SU-DHL-6 (cell line): ENCODE measurements around the gene PYGB.
"Not testable (repeated sequence)": the region's sequence is repeated elsewhere in the genome, so short reads cannot be mapped to it uniquely, and the experiment has no call there.

Experiments
- H2AFZ ChIP-seq: fragments of 200-600 bp; sonication (generic); 2 replicates; pipeline ENCODE4 v1.6.1; 2014; ENCODE audit warnings: low read depth, mild to moderate bottlenecking, moderate library complexity, mixed read lengths, antibody characterized with exemption, low read length; ENCODE audit not compliant: severe bottlenecking
- H3F3A ChIP-seq: fragments of 200-600 bp; shearing (Covaris generic); 2 replicates; pipeline ENCODE4 v1.6.0; 2016; ENCODE audit warnings: antibody characterized with exemption, mild to moderate bottlenecking; ENCODE audit not compliant: insufficient read depth
- H3K27ac ChIP-seq: fragments of 200-600 bp; sonication (generic); 2 replicates; pipeline ENCODE4 v1.5.1; 2016; ENCODE audit warnings: low read depth, mild to moderate bottlenecking, low read length, moderate library complexity, mixed read lengths
- H3K27me3 ChIP-seq: fragments of 200-600 bp; sonication (generic), shearing (Covaris generic); 2 replicates; pipeline ENCODE4 v1.6.0; 2014; ENCODE audit warnings: mild to moderate bottlenecking, low read length
- H3K36me3 ChIP-seq: fragments of 200-600 bp; sonication (generic); 2 replicates; pipeline ENCODE4 v1.6.1; 2014; ENCODE audit warnings: mild to moderate bottlenecking, low read length, mixed read lengths
- H3K4me2 ChIP-seq: fragments of 300-600, 200-600 bp; shearing (Covaris generic), sonication (generic); 2 replicates; pipeline ENCODE4 v1.6.0; 2014; ENCODE audit warnings: low read length, low read depth, mild to moderate bottlenecking; ENCODE audit not compliant: poor library complexity, severe bottlenecking
- H3K4me3 ChIP-seq: fragments of 200-600 bp; sonication (generic); 2 replicates; pipeline ENCODE4 v1.5.1; 2014; ENCODE audit warnings: antibody characterized with exemption, low read length, mild to moderate bottlenecking, mixed read lengths; ENCODE audit not compliant: insufficient read depth, poor library complexity, severe bottlenecking
- H3K79me2 ChIP-seq: fragments of 200-600 bp; sonication (generic); 2 replicates; pipeline ENCODE4 v1.6.1; 2014; ENCODE audit warnings: mild to moderate bottlenecking, low read length, moderate library complexity; ENCODE audit not compliant: insufficient read depth
- H3K9ac ChIP-seq: fragments of 200-600 bp; sonication (generic); 2 replicates; pipeline ENCODE4 v1.7.0; 2014; ENCODE audit warnings: mild to moderate bottlenecking, low read length
- H3K9me2 ChIP-seq: fragments of 200-600 bp; sonication (generic); replicated peaks from 2 replicates; pipeline ENCODE4 v1.6.1; 2014; ENCODE audit warnings: low read length; ENCODE audit not compliant: insufficient read depth
- H3K9me3 ChIP-seq: fragments of 200-600 bp; sonication (generic); 2 replicates; pipeline ENCODE4 v1.6.1; 2014; ENCODE audit warnings: low read length, mixed read lengths; ENCODE audit not compliant: insufficient read depth
- H4K20me1 ChIP-seq: fragments of 200-600 bp; sonication (generic); 2 replicates; pipeline ENCODE4 v1.6.1; 2014; ENCODE audit warnings: low read depth, mild to moderate bottlenecking, antibody characterized with exemption, low read length, moderate library complexity, mixed read lengths
- CTCF ChIP-seq: fragments of 200-600 bp; sonication (generic); IDR thresholded peaks from one replicate; pipeline ENCODE4 v1.5.1; 2017; ENCODE audit warnings: antibody characterized with exemption, mild to moderate bottlenecking, low read length, moderate library complexity; ENCODE audit not compliant: insufficient read depth, poor library complexity, severe bottlenecking
- EZH2phosphoT487 ChIP-seq: fragments of 200-600 bp; sonication (generic), shearing (Covaris generic); conservative IDR thresholded peaks from 2 replicates; pipeline ENCODE4 v1.6.1; 2018; ENCODE audit warnings: mild to moderate bottlenecking, antibody characterized with exemption, low read length, moderate library complexity, mixed read lengths

Gene PYGB

DNA sequence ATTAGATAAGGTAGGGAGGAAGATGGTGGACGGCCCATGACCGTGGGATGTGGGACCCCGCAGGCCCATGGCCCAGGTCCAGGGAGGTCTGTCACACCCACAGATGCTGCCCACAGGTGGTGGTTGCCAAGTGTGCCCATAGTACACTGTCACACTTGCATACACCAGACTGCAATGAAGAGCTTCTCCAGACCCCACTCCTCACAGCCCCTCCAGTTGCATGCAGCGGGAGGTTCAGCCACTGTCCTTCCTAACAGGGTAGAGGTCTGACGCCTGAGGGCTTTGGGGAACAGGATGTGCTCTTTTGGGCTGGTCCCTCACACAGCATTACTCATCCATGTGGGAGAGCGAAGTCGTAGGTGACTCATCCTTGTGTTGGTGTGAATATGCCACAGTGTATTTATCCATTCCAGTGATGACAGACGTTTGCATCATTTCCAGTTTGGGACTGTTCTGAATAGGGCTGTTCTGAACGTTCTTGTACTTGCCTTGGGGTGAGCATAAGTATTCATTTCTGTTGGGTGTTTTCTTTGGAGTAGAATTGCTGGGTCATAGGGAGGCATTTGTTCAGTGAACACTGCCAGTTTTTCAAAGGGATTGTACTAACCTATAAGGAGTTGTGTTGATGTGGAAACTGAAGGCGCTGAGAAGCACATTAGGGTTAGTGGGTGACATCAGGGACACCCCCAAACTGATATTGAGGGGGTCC lies 10.1 kb upstream of the PYGB start:
- no peaks in the 10 kb centered on the region for H3K36me3 ChIP-seq
- H3K9ac ChIP-seq: no peak overlapping the region
- no peak overlapping the region for H3K4me2 ChIP-seq
- no peak overlapping the region for H3K27ac ChIP-seq
- no peaks in the 10 kb centered on the region for H3F3A ChIP-seq
- H2AFZ ChIP-seq: no peak overlapping the region
- no peaks in the 10 kb centered on the region for H3K27me3 ChIP-seq
- no peak overlapping the region for H3K4me3 ChIP-seq
- H3K79me2 ChIP-seq: no peaks in the 10 kb centered on the region
- no peaks in the 10 kb centered on the region for H3K9me2 ChIP-seq
- H4K20me1 ChIP-seq: no peaks in the 10 kb centered on the region
- no peak for TF ChIP-seq EZH2phosphoT487
- no peak for TF ChIP-seq CTCF
- H3K9me3 ChIP-seq: no peaks in the 10 kb centered on the region

GRCh38 chr20:25238319-25239037 lies 9.4 kb upstream of the PYGB start:
- no peak overlapping the region for H2AFZ ChIP-seq
- no peaks in the 10 kb centered on the region for H3K79me2 ChIP-seq
- no peak overlapping the region for H3K4me3 ChIP-seq
- H3K36me3 ChIP-seq: no peaks in the 10 kb centered on the region
- no peaks in the 10 kb centered on the region for H4K20me1 ChIP-seq
- no peaks in the 10 kb centered on the region for H3K27me3 ChIP-seq
- no peaks in the 10 kb centered on the region for H3K9me3 ChIP-seq
- TF ChIP-seq EZH2phosphoT487: no peak
- TF ChIP-seq CTCF: no peak
- H3K9ac ChIP-seq: no peak overlapping the region
- H3K27ac ChIP-seq: no peak overlapping the region
- H3K9me2 ChIP-seq: no peaks in the 10 kb centered on the region
- no peak overlapping the region for H3K4me2 ChIP-seq
- no peaks in the 10 kb centered on the region for H3F3A ChIP-seq

- TF ChIP-seq CTCF (no peak), EZH2phosphoT487 (no peak)
- H3K9me3 ChIP-seq: no peaks in the 10 kb centered on the region
- H3K27ac ChIP-seq: no peak overlapping the region
- H3F3A ChIP-seq: no peaks in the 10 kb centered on the region
- H3K9me2 ChIP-seq: no peaks in the 10 kb centered on the region
- H3K79me2 ChIP-seq: no peaks in the 10 kb centered on the region
- H3K36me3 ChIP-seq: no peaks in the 10 kb centered on the region
- no peak overlapping the region for H3K4me2 ChIP-seq
- no peak overlapping the region for H2AFZ ChIP-seq
- H3K4me3 ChIP-seq: no peak overlapping the region
- no peak overlapping the region for H3K9ac ChIP-seq
- H4K20me1 ChIP-seq: no peaks in the 10 kb centered on the region
- no peaks in the 10 kb centered on the region for H3K27me3 ChIP-seq
Observed at GRCh38 chr20:25239387-25240370, 8.2 kb upstream of the PYGB start.

DNA sequence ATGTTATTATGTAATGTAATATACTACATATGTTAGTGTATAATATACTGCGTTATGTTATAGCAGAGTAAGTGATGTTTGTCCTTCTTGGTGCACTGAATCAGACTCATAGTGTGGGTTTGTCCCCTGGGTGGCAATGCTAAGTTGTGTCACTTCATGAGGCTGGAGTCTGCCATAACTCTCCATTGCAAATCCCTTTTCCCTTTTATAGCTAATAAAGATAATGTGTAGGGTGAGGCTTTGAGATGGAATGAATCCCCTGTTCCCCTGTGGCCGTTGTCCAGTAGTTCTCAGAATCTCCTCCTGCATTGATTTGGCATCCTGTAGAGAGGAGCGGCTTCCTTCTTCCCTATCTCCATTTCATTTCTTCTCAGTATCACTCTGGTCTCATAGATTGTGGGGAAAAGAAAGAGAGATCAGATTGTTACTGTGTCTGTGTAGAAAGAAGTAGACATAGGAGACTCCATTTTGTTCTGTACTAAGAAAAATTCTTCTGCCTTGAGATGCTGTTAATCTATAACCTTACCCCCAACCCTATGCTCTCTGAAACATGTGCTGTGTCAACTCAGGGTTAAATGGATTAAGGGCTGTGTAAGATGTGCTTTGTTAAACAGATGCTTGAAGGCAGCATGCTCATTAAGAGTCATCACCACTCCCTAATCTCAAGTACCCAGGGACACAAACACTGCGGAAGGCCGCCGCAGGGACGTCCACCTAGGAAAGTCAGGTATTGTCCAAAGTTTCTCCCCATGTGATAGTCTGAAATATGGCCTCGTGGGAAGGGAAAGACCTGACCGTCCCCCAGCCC lies 6.8 kb upstream of the PYGB start:
- H3F3A ChIP-seq, H3K27ac ChIP-seq, H3K9me2 ChIP-seq, H4K20me1 ChIP-seq, H2AFZ ChIP-seq, H3K27me3 ChIP-seq, H3K36me3 ChIP-seq, H3K79me2 ChIP-seq, H3K9ac ChIP-seq, H3K4me2 ChIP-seq, H3K9me3 ChIP-seq, H3K4me3 ChIP-seq: not testable (repeated sequence)

DNA sequence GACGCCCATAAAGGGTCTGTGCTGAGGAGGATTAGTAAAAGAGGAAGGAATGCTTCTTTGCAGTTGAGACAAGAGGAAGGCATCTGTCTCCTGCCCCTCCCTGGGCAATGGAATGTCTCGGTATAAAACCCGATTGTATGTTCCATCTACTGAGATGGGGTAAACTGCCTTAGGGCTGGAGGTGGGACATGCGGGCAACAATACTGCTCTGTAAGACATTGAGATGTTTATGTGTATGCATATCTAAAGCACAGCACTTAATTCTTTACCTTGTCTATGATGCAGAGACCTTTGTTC lies 6.3 kb upstream of the PYGB start:
- not testable (repeated sequence) for H3K4me2 ChIP-seq, H3F3A ChIP-seq, H3K27me3 ChIP-seq

More for the DNA sequence above, 6.3 kb upstream of the PYGB start:
- not testable (repeated sequence) for H2AFZ ChIP-seq, H3K27ac ChIP-seq, H3K9me2 ChIP-seq, H3K79me2 ChIP-seq, H3K9me3 ChIP-seq, H3K36me3 ChIP-seq, H3K4me3 ChIP-seq, H3K9ac ChIP-seq, H4K20me1 ChIP-seq
